CD4-positive, CD25-positive, alpha-beta regulatory T cell (primary cell): ENCODE results near the gene PCDHGB7. TPM values are rescaled to one million over a fixed set of nuclear protein-coding genes. Genes with fewer than 3 reads are reported as not detected.
"Not testable (repeated sequence)": the region's sequence is repeated elsewhere in the genome, so short reads cannot be mapped to it uniquely, and the experiment has no call there.

Source experiments
- ATAC-seq, 2 donors: fragments of 150-1000 bp; cut with Tn5 transposase; one replicate each; pipeline ENCODE4 v1.10.0; 2021; ENCODE audit warnings: low read depth in 2 of 2, moderate number of reproducible peaks in 2 of 2, moderate library complexity in 1 of 2
- DNase-seq, 3 donors: peaks; one replicate each; pipeline versions ENCODE4 v3.0.0 to v3.0.0-alpha.2; 2012 to 2022; ENCODE audit warnings: mixed read lengths in 1 of 3
- H3K27ac ChIP-seq: one replicate; pipeline ENCODE4 v1.7.0; 2013; ENCODE audit warnings: mild to moderate bottlenecking, low read length; ENCODE audit not compliant: insufficient read depth, poor library complexity, severe bottlenecking
- H3K27me3 ChIP-seq: one replicate; pipeline ENCODE4 v1.7.0; 2013; ENCODE audit warnings: low read length; ENCODE audit not compliant: control insufficient read depth, insufficient read depth
- H3K36me3 ChIP-seq: one replicate; pipeline ENCODE4 v1.7.0; 2013; ENCODE audit warnings: mild to moderate bottlenecking, low read length, moderate library complexity; ENCODE audit not compliant: control insufficient read depth, insufficient read depth
- H3K4me1 ChIP-seq: 2 replicates; pipeline ENCODE4 v1.7.0; 2013; ENCODE audit warnings: mild to moderate bottlenecking, low read length; ENCODE audit not compliant: insufficient read depth, control insufficient read depth, poor library complexity, severe bottlenecking
- H3K4me3 ChIP-seq: one replicate; pipeline ENCODE4 v1.7.0; 2013; ENCODE audit warnings: low read depth, mild to moderate bottlenecking, low read length, moderate library complexity
- H3K9me3 ChIP-seq, 2 experiments: 1 replicate in 1 of 2; 2 replicates in 1 of 2; pipeline ENCODE4 v1.7.0; 2013; ENCODE audit warnings: low read length in 2 of 2, mild to moderate bottlenecking in 1 of 2, moderate library complexity in 1 of 2; ENCODE audit not compliant: control insufficient read depth in 2 of 2
- H3K27ac Mint-ChIP-seq, 3 donors: one replicate each; pipeline ENCODE4 v1.8.0; 2020 to 2022; ENCODE audit warnings: mild to moderate bottlenecking in 3 of 3, mixed read lengths in 3 of 3, moderate library complexity in 2 of 3
- H3K27me3 Mint-ChIP-seq: one replicate; pipeline ENCODE4 v1.8.0; 2022; ENCODE audit warnings: mild to moderate bottlenecking, mixed read lengths
- H3K36me3 Mint-ChIP-seq: one replicate; pipeline ENCODE4 v1.8.0; 2020; ENCODE audit warnings: mixed read lengths
- H3K4me1 Mint-ChIP-seq, 4 donors: one replicate each; pipeline ENCODE4 v1.8.0; 2020 to 2022; ENCODE audit warnings: mixed read lengths in 4 of 4, mild to moderate bottlenecking in 1 of 4
- H3K4me3 Mint-ChIP-seq, 4 donors: one replicate each; pipeline ENCODE4 v1.8.0; 2020 to 2022; ENCODE audit warnings: mild to moderate bottlenecking in 4 of 4, mixed read lengths in 4 of 4, moderate library complexity in 3 of 4
- H3K9me3 Mint-ChIP-seq, 7 donors: one replicate each; pipeline ENCODE4 v1.8.0; 2020 to 2022; ENCODE audit warnings: mixed read lengths in 7 of 7, mild to moderate bottlenecking in 3 of 7, moderate library complexity in 2 of 7
- polyA plus RNA-seq, 4 donors: library from polyadenylated mRNA; unstranded; fragments of 300-500 nt; fragmentation: Illumina TruSeq; gene quantifications; one replicate each; pipeline ENCODE4 v1.2.3, GENCODE V29; 2021
- total RNA-seq: library from RNA; stranded (reverse); gene quantifications from one replicate; pipeline ENCODE4 v1.2.3, GENCODE V29; 2022

Gene PCDHGB7
- total and polyA plus RNA-seq, 5 donors from 2014 or later = not detected

GRCh38 chr5:141382469-141383294 lies 34.8 kb upstream of the PCDHGB7 start, which contains the start of gene PCDHGA7:
Gene PCDHGA7 (plus strand): TSS chr5:141382742. CDS start chr5:141382900, 158 bp downstream.
- Histone ChIP-seq H3K36me3 (no peaks in the 10 kb centered on the region), H3K27ac (no peak within 1 kb of the TSS), H3K27me3 (peaks cover 40% of the 10 kb centered on the region), H3K9me3 (peaks cover 16 to 29% of the 10 kb centered on the region in 2 experiments), H3K4me3 (no peak within 1 kb of the TSS), H3K4me1 (no peaks in the 10 kb centered on the region)
- Mint-ChIP-seq H3K36me3 (no peaks in the 10 kb centered on the region), H3K4me3 (peak within 1 kb of the TSS in 3 of 4 donors; percentile 56 to 62 (median 61)), H3K4me1 (peaks cover 0 to 2% (median 0%) of the 10 kb centered on the region in 4 donors), H3K9me3 (peaks cover 0 to 47% (median 17%) of the 10 kb centered on the region in 7 donors), H3K27ac (no peak within 1 kb of the TSS), H3K27me3 (peaks cover 66% of the 10 kb centered on the region)
- DNase-seq (no peak), ATAC-seq (no peak)

- no peak overlapping the region for H3K27ac ChIP-seq
- no peaks in the 10 kb centered on the region for H3K36me3 ChIP-seq
- H3K4me1 Mint-ChIP-seq = peaks cover 0 to 2% (median 0%) of the 10 kb centered on the region in 4 donors
- DNase-seq = no peak
- ATAC-seq = no peak
- no peak overlapping the region for H3K27ac Mint-ChIP-seq
- no peak overlapping the region for H3K4me3 ChIP-seq
- peaks cover 60% of the 10 kb centered on the region for H3K27me3 Mint-ChIP-seq
- no peaks in the 10 kb centered on the region for H3K4me1 ChIP-seq
- no peak overlapping the region for H3K4me3 Mint-ChIP-seq
- H3K9me3 ChIP-seq = peaks cover 18 to 30% of the 10 kb centered on the region in 2 experiments
- no peaks in the 10 kb centered on the region for H3K36me3 Mint-ChIP-seq
- peaks cover 0 to 49% (median 17%) of the 10 kb centered on the region in 7 donors for H3K9me3 Mint-ChIP-seq
- peaks cover 42% of the 10 kb centered on the region for H3K27me3 ChIP-seq
Observed at GRCh38 chr5:141383345-141383744, 34.1 kb upstream of the PCDHGB7 start.

DNA sequence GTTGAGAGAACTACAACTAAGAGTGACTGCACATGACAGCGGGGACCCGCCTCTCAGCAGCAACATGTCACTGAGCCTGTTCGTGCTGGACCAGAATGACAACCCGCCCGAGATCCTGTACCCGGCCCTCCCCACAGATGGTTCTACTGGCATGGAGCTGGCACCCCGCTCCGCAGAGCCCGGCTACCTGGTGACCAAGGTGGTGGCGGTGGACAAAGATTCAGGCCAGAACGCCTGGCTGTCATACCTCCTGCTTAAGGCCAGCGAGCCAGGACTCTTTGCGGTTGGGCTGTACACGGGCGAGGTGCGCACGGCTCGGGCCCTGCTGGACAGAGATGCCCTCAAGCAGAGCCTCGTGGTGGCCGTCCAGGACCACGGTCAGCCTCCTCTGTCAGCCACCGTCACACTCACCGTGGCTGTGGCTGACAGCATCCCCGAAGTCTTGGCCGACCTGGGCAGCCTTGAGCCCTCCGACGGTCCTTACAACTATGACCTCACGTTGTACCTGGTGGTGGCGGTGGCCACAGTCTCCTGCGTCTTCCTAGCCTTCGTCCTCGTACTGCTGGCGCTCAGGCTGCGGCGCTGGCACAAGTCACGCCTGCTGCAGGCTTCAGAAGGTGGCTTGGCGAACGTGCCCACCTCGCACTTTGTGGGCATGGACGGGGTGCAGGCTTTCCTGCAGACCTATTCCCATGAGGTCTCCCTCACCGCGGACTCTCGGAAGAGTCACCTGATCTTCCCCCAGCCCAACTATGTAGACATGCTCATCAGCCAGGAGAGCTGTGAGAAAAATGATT lies 32.8 kb upstream of the PCDHGB7 start:
- Mint-ChIP-seq H3K9me3 (peaks cover 0 to 50% (median 16%) of the 10 kb centered on the region in 7 donors), H3K4me1 (peaks cover 0 to 2% (median 0%) of the 10 kb centered on the region in 4 donors), H3K27ac (no peak overlapping the region), H3K27me3 (peaks cover 61% of the 10 kb centered on the region), H3K4me3 (no peak overlapping the region), H3K36me3 (no peaks in the 10 kb centered on the region)
- no peak for DNase-seq
- no peak overlapping the region for H3K4me3 ChIP-seq
- H3K36me3 ChIP-seq = no peaks in the 10 kb centered on the region
- peaks cover 48% of the 10 kb centered on the region for H3K27me3 ChIP-seq
- no peak overlapping the region for H3K27ac ChIP-seq
- no peak for ATAC-seq
- H3K9me3 ChIP-seq = peaks cover 21 to 41% of the 10 kb centered on the region in 2 experiments
- no peaks in the 10 kb centered on the region for H3K4me1 ChIP-seq

DNA sequence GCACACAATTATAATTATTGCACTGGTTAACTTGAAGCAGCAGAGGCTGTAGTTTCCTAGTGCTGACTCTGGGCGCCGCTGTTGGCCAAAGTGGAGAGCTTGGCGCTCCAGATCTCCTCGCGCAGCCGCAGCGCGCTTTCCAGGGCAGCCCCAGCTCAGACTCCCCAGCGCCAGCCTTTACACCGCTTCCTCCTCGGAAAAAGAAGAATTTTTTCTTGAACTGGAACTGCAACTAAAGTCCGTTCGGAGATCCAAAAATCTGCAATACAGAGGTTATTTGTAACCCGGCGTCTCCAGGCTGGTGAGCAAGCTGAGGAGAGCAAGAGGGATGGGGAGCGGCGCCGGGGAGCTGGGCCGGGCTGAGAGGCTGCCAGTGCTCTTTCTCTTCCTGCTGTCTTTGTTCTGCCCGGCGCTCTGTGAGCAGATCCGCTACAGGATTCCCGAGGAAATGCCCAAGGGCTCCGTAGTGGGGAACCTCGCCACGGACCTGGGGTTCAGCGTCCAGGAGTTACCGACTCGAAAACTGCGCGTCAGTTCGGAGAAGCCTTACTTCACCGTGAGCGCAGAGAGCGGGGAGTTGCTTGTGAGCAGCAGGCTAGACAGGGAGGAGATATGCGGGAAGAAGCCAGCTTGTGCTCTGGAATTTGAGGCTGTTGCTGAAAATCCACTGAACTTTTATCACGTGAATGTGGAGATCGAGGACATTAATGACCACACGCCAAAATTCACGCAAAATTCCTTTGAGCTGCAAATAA lies 29.7 kb upstream of the PCDHGB7 start, which contains the start of gene PCDHGB4:
Gene PCDHGB4 (plus strand): TSS at position 142 of the 755 bp plus-strand sequence. CDS start 187 bp downstream, at position 329.
- DNase-seq, H3K4me3 Mint-ChIP-seq, H3K4me1 Mint-ChIP-seq, H3K36me3 ChIP-seq, H3K36me3 Mint-ChIP-seq, H3K4me1 ChIP-seq, H3K4me3 ChIP-seq, H3K27ac ChIP-seq: not testable (repeated sequence)
- Mint-ChIP-seq H3K27me3 (peaks cover 65% of the 10 kb centered on the region), H3K27ac (peak within 1 kb of the TSS in 1 of 3 donors; percentile 49), H3K9me3 (peaks cover 0 to 59% (median 18%) of the 10 kb centered on the region in 7 donors)
- peak in 1 of 2 donors; percentile 34 for ATAC-seq
- Histone ChIP-seq H3K27me3 (peaks cover 46% of the 10 kb centered on the region), H3K9me3 (peaks cover 20 to 48% of the 10 kb centered on the region in 2 experiments)

DNA sequence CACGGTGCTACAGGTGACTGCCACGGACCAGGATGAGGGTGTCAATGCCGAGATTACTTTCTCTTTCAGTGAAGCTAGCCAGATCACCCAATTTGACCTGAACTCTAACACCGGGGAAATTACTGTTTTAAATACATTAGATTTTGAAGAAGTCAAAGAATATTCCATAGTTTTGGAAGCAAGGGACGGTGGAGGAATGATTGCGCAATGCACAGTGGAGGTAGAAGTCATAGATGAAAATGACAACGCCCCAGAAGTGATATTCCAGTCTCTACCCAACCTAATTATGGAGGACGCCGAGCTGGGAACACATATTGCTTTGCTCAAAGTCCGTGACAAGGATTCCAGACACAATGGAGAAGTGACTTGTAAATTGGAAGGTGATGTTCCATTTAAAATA lies 28.8 kb upstream of the PCDHGB7 start:
- peak overlapping the region in 1 of 3 donors; percentile 49 for H3K27ac Mint-ChIP-seq
- H3K4me1 Mint-ChIP-seq = peaks cover 0 to 3% (median 0%) of the 10 kb centered on the region in 4 donors
- Histone ChIP-seq H3K4me3 (no peak overlapping the region), H3K27me3 (peaks cover 42% of the 10 kb centered on the region), H3K27ac (no peak overlapping the region), H3K36me3 (no peaks in the 10 kb centered on the region), H3K9me3 (peaks cover 20 to 48% of the 10 kb centered on the region in 2 experiments), H3K4me1 (no peaks in the 10 kb centered on the region)
- ATAC-seq (no peak), DNase-seq (no peak)
- H3K9me3 Mint-ChIP-seq = peaks cover 0 to 60% (median 18%) of the 10 kb centered on the region in 7 donors
- H3K36me3 Mint-ChIP-seq = peaks cover 3% of the 10 kb centered on the region
- H3K27me3 Mint-ChIP-seq = peaks cover 61% of the 10 kb centered on the region
- H3K4me3 Mint-ChIP-seq = no peak overlapping the region

- no peak for DNase-seq
- peaks cover 41% of the 10 kb centered on the region for H3K27me3 ChIP-seq
- Mint-ChIP-seq H3K4me3 (peak overlapping the region in 1 of 4 donors; percentile 77), H3K9me3 (peaks cover 0 to 60% (median 18%) of the 10 kb centered on the region in 7 donors), H3K27me3 (peaks cover 58% of the 10 kb centered on the region), H3K4me1 (peaks cover 0 to 3% (median 0%) of the 10 kb centered on the region in 4 donors), H3K27ac (no peak overlapping the region), H3K36me3 (peaks cover 3% of the 10 kb centered on the region)
- H3K4me1 ChIP-seq = no peaks in the 10 kb centered on the region
- ATAC-seq = no peak
- peaks cover 21 to 54% of the 10 kb centered on the region in 2 experiments for H3K9me3 ChIP-seq
- no peaks in the 10 kb centered on the region for H3K36me3 ChIP-seq
- no peak overlapping the region for H3K27ac ChIP-seq
- H3K4me3 ChIP-seq = no peak overlapping the region
Observed at GRCh38 chr5:141389153-141390042, 28.1 kb upstream of the PCDHGB7 start.
